ENCODE measurements around the gene NGF. TPM values are rescaled to one million over a fixed set of nuclear protein-coding genes. Genes with fewer than 3 reads are reported as not detected.

Gene NGF
- total RNA-seq: 5.7 and 10.1 TPM in 2 replicates

DNA sequence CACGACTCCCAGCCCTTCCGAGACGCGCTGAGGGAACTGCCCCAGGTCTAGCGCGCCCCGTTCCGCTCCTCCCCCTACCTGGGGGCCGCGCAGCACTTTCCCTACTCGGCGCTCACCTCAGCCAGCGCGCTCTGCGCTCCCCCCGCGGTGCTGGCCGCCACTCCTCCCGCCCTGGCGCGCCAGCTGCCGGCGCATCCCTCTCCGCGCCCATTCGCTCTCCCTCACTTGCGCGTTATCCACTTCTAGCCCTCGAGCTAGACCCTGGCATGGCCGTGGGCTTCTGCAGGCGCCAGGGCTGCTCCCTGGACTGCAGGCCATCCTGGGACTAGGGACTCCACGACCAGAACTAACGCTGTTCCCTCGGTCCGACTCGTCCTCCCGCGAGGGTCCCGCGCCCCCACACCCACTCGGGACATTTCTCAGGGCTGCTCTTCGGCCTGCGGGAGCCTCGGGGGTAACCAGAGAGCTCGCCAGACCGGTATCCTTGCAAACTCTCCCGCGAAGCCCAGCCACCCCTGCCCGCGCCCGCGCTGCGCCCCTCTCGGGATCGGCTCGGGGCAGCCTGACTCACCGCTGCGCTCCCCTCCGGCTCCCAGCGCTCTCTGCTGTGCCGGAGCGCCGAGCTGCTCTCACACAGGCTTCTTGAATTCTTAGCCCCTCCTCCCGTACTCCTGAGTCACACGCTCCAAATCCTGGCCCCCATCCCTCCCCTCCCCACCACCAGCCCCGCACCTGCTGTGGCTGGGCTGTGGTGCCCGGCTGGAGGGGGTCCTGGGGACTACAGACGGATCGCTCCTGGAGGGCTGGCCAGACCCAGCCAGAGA, at the start of gene NGF:
NGF (minus strand) TSS at position 617 of the 824 bp plus-strand sequence. CDS start 51,454 bp downstream, outside the sequence.

Other genes starting within 250 kb of the NGF start
- gene TSPAN2, start 248.7 kb downstream of the NGF start, total RNA-seq: not detected in 2 replicates

Measured in smooth muscle cell of trachea (primary cell).